GM21723 (cell line): ENCODE results near the gene POLR3E.

Experiments
- ATAC-seq: cut with Tn5 transposase; IDR thresholded peaks from one replicate; pipeline ENCODE4 v1.9.1; 2021; ENCODE audit warnings: mild to moderate bottlenecking, moderate library complexity; ENCODE audit not compliant: unreplicated experiment

The POLR3E gene

GRCh38 chr16:22297114-22297870, at the start of gene POLR3E:
Gene POLR3E, plus strand, starts transcription at chr16:22297409. Its CDS starts 5,560 bp downstream, at chr16:22302969.
- ATAC-seq: peak; percentile 80

GRCh38 chr16:22250522-22250921, 46.7 kb upstream of the POLR3E start:
- ATAC-seq: no peak

GRCh38 chr16:22252317-22252716, 44.9 kb upstream of the POLR3E start:
- no peak for ATAC-seq

- ATAC-seq: no peak
Observed at GRCh38 chr16:22253272-22253671, 43.9 kb upstream of the POLR3E start.

GRCh38 chr16:22255335-22255734, 41.9 kb upstream of the POLR3E start:
- no peak for ATAC-seq

GRCh38 chr16:22257440-22257839, 39.8 kb upstream of the POLR3E start:
- ATAC-seq: no peak

GRCh38 chr16:22260490-22260889, 36.7 kb upstream of the POLR3E start:
- no peak for ATAC-seq

- ATAC-seq: no peak
Observed at GRCh38 chr16:22262460-22262859, 34.7 kb upstream of the POLR3E start.

GRCh38 chr16:22264786-22265185, 32.4 kb upstream of the POLR3E start:
- no peak for ATAC-seq

- ATAC-seq: no peak
Observed at GRCh38 chr16:22265351-22265750, 31.9 kb upstream of the POLR3E start.

GRCh38 chr16:22266546-22266945, 30.7 kb upstream of the POLR3E start:
- ATAC-seq: no peak

- no peak for ATAC-seq
Observed at GRCh38 chr16:22267764-22268163, 29.4 kb upstream of the POLR3E start.

GRCh38 chr16:22270525-22270924, 26.7 kb upstream of the POLR3E start:
- no peak for ATAC-seq

- no peak for ATAC-seq
Observed at GRCh38 chr16:22272870-22273650, 24.1 kb upstream of the POLR3E start.

- ATAC-seq: no peak
Observed at GRCh38 chr16:22274916-22275315, 22.3 kb upstream of the POLR3E start.

GRCh38 chr16:22278441-22279230, 18.6 kb upstream of the POLR3E start:
- ATAC-seq: no peak

- no peak for ATAC-seq
Observed at GRCh38 chr16:22282254-22282892, 14.8 kb upstream of the POLR3E start.

- no peak for ATAC-seq
Observed at GRCh38 chr16:22284637-22285036, 12.6 kb upstream of the POLR3E start.

GRCh38 chr16:22285080-22285479, 12.1 kb upstream of the POLR3E start:
- no peak for ATAC-seq

- no peak for ATAC-seq
Observed at GRCh38 chr16:22291020-22291419, 6.2 kb upstream of the POLR3E start.

- no peak for ATAC-seq
Observed at GRCh38 chr16:22291860-22292318, 5.3 kb upstream of the POLR3E start.
